ENCODE results near the gene CYP3A7.

- TF ChIP-seq, protein P1, sequence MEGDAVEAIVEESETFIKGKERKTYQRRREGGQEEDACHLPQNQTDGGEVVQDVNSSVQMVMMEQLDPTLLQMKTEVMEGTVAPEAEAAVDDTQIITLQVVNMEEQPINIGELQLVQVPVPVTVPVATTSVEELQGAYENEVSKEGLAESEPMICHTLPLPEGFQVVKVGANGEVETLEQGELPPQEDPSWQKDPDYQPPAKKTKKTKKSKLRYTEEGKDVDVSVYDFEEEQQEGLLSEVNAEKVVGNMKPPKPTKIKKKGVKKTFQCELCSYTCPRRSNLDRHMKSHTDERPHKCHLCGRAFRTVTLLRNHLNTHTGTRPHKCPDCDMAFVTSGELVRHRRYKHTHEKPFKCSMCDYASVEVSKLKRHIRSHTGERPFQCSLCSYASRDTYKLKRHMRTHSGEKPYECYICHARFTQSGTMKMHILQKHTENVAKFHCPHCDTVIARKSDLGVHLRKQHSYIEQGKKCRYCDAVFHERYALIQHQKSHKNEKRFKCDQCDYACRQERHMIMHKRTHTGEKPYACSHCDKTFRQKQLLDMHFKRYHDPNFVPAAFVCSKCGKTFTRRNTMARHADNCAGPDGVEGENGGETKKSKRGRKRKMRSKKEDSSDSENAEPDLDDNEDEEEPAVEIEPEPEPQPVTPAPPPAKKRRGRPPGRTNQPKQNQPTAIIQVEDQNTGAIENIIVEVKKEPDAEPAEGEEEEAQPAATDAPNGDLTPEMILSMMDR (IDR thresholded peaks at IDR 0.05), result no peak
- TF ChIP-seq POLR2A (IDR thresholded peaks at IDR 0.05), result no peak
Observed at GRCh38 chr7:99720800-99721595, 14.0 kb downstream of the CYP3A7 start.
